Upper lobe of right lung (tissue), 1 donor: Measurements from ENCODE around the gene DYDC2. TPM values are rescaled to one million over a fixed set of nuclear protein-coding genes. Genes with fewer than 3 reads are reported as not detected.
A peak's percentile ranks its signal among the peaks of the same experiment; 100 is the strongest.

Experiments
- ATAC-seq: fragments of 200-7000 bp; cut with Tn5 transposase; one replicate; pipeline ENCODE4 v1.9.1; 2020; ENCODE audit warnings: mild to moderate bottlenecking, moderate library complexity
- DNase-seq: peaks from one replicate; pipeline ENCODE4 v3.0.0-alpha.2; 2020
- H3K27ac ChIP-seq: fragments of 200-600 bp; one replicate; pipeline ENCODE4 v1.8.0; 2022
- H3K27me3 ChIP-seq: fragments of 200-600 bp; one replicate; pipeline ENCODE4 v1.8.0; 2022; ENCODE audit warnings: mild to moderate bottlenecking
- H3K36me3 ChIP-seq: fragments of 200-600 bp; one replicate; pipeline ENCODE4 v1.8.0; 2022
- H3K4me1 ChIP-seq: fragments of 200-600 bp; one replicate; pipeline ENCODE4 v1.8.0; 2022
- H3K4me3 ChIP-seq: fragments of 200-600 bp; one replicate; pipeline ENCODE4 v1.8.0; 2022; ENCODE audit warnings: mild to moderate bottlenecking
- H3K9me3 ChIP-seq: fragments of 200-600 bp; one replicate; pipeline ENCODE4 v1.8.0; 2022
- CTCF ChIP-seq: fragments of 200-600 bp; IDR thresholded peaks from one replicate; pipeline ENCODE4 v1.8.0; 2022; ENCODE audit warnings: antibody characterized with exemption
- intact Hi-C: fragments of 100-400 bp; cut with DNase I; formaldehyde crosslinking; loops from one replicate; pipeline ENCODE4 v1.11.0; 2022
- total RNA-seq: library from RNA; stranded (reverse); fragmentation: NEBNext Ultra II Directional; extraction: Animal tissue kit (Norgen Biotek cat#: 25700); gene quantifications from one replicate; pipeline ENCODE4 v1.2.1, GENCODE V29; 2021
- donor health status: DM: no; HTN: yes; CAD: no; lungs with severe emphysema.

The DYDC2 gene
- total RNA-seq, 1 donor from 2014 or later, result not detected

- Histone ChIP-seq H3K4me1 (peaks cover 22% of the 10 kb centered on the region), H3K36me3 (no peaks in the 10 kb centered on the region), H3K9me3 (no peaks in the 10 kb centered on the region), H3K27me3 (no peaks in the 10 kb centered on the region), H3K4me3 (no peak overlapping the region), H3K27ac (no peak overlapping the region)
- intact Hi-C loops, result no loop called here
- ATAC-seq (no peak), DNase-seq (no peak)
- no peak for TF ChIP-seq CTCF
Measured at GRCh38 chr10:80405626-80406025, 49.0 kb downstream of the DYDC2 start.

GRCh38 chr10:80406204-80406603, 49.6 kb downstream of the DYDC2 start:
- no peak for TF ChIP-seq CTCF
- Histone ChIP-seq H3K36me3 (no peaks in the 10 kb centered on the region), H3K27me3 (no peaks in the 10 kb centered on the region), H3K9me3 (no peaks in the 10 kb centered on the region), H3K27ac (no peak overlapping the region), H3K4me3 (no peak overlapping the region), H3K4me1 (peaks cover 24% of the 10 kb centered on the region)
- intact Hi-C loops, result no loop called here
- ATAC-seq (no peak), DNase-seq (no peak)

GRCh38 chr10:80407812-80408241, 51.2 kb downstream of the DYDC2 start:
- peaks cover 24% of the 10 kb centered on the region for H3K4me1 ChIP-seq
- peak overlapping the region; percentile 74 for H3K4me3 ChIP-seq
- H3K27ac ChIP-seq, result peak overlapping the region; percentile 47
- ATAC-seq, result peak; percentile 68
- H3K27me3 ChIP-seq, result no peaks in the 10 kb centered on the region
- no peaks in the 10 kb centered on the region for H3K36me3 ChIP-seq
- intact Hi-C loops, result no loop called here
- H3K9me3 ChIP-seq, result no peaks in the 10 kb centered on the region
- peak; percentile 79 for DNase-seq
- no peak for TF ChIP-seq CTCF

- no peaks in the 10 kb centered on the region for H3K27me3 ChIP-seq
- H3K4me1 ChIP-seq, result peaks cover 30% of the 10 kb centered on the region
- no peak for TF ChIP-seq CTCF
- intact Hi-C loops, result no loop called here
- peak within 1 kb of the TSS; percentile 74 for H3K4me3 ChIP-seq
- peak within 1 kb of the TSS; percentile 47 for H3K27ac ChIP-seq
- H3K9me3 ChIP-seq, result no peaks in the 10 kb centered on the region
- no peaks in the 10 kb centered on the region for H3K36me3 ChIP-seq
- peak; percentile 95 for ATAC-seq
- DNase-seq, result peak; percentile 95
Measured at GRCh38 chr10:80408242-80409101, 51.9 kb downstream of the DYDC2 start, which contains the start of gene PRXL2A. Gene PRXL2A (plus strand): TSS chr10:80408551. CDS start chr10:80420468, 11,917 bp downstream.

- peak overlapping the region; percentile 74 for H3K4me3 ChIP-seq
- no peak for TF ChIP-seq CTCF
- no peaks in the 10 kb centered on the region for H3K27me3 ChIP-seq
- ATAC-seq (no peak), DNase-seq (no peak)
- intact Hi-C loops, result no loop called here
- H3K9me3 ChIP-seq, result no peaks in the 10 kb centered on the region
- H3K27ac ChIP-seq, result peak overlapping the region; percentile 47
- no peaks in the 10 kb centered on the region for H3K36me3 ChIP-seq
- peaks cover 36% of the 10 kb centered on the region for H3K4me1 ChIP-seq
Measured at GRCh38 chr10:80409121-80409520, 52.5 kb downstream of the DYDC2 start.
